GM21737 (cell line): Measurements from ENCODE around the gene SLC39A2.
"Not testable (repeated sequence)": the region's sequence is repeated elsewhere in the genome, so short reads cannot be mapped to it uniquely, and the experiment has no call there.

Source experiments
- ATAC-seq: cut with Tn5 transposase; IDR thresholded peaks from one replicate; pipeline ENCODE4 v1.9.1; 2021; ENCODE audit warnings: mild to moderate bottlenecking, moderate library complexity; ENCODE audit not compliant: unreplicated experiment

Gene SLC39A2

DNA sequence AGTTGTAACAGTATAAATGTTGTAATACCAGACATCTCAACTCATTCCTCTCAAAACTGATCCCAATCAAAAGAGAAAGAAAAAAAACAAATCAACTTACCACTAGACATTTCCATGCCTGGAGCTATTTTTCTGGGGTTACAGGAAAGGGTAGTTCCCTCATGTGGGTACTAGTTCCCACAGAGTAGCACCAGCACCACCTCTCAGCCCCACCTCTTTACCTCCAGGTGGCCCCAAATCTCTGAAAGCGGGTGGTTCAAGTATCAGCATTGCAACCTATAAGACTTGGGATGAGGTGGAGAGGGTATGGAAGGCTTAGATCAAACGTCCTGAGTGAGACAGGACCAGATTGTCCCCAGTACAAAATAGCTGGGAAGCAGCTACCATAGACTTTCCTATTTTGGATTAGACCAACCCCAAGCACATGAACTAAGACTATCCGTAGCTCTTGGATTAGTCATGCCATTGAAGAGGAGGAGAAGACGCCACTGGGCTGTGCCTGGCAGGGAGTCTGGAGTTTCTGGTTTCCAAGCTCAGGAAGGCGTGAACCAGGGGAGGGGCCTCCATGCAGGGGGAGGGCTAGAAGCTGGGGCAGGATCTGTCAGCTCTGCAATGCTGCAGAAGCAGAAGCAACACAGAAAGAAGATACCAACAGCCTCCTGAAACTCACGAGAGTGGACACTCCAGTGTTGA, at the start of gene SLC39A2:
SLC39A2 (plus strand) TSS at position 620 of the 693 bp plus-strand sequence. CDS start 154 bp downstream, outside the sequence.
- ATAC-seq = no peak

GRCh38 chr14:20954736-20955537, 44.2 kb upstream of the SLC39A2 start, which contains the start of gene RNASE2:
TSS of gene RNASE2 (plus strand) at chr14:20955487. CDS start at chr14:20955772, 285 bp downstream.
- ATAC-seq = not testable (repeated sequence)

- not testable (repeated sequence) for ATAC-seq
These were observed 43.6 kb upstream of the SLC39A2 start for GRCh38 chr14:20955538-20955873.

- no peak for ATAC-seq
These were observed 42.6 kb upstream of the SLC39A2 start for GRCh38 chr14:20956376-20956976.

GRCh38 chr14:20958946-20959345, 40.1 kb upstream of the SLC39A2 start:
- ATAC-seq = not testable (repeated sequence)

DNA sequence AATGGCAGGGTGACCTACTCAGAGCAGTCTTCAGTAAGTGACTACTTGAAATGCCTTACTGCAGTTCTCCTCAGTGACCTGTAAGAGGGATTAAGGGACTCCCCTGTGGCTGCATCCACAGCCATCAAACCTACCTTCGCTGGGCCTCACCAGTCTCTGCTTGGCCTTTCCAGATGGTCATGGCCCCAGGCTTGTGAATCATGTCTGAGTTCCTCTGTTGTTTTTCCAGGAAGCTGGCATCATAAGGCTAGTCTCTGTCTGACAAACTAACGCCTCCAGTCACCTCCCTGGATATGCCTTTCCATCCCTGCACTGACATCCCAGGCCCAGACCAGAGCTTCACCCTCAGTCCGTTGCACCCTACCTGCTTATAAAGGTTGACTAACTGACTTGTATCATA, 29.8 kb upstream of the SLC39A2 start:
- no peak for ATAC-seq

GRCh38 chr14:20970647-20970982, 28.5 kb upstream of the SLC39A2 start:
- peak; percentile 8 for ATAC-seq

GRCh38 chr14:20970983-20971704, 27.9 kb upstream of the SLC39A2 start:
- ATAC-seq = peak; percentile 88

DNA sequence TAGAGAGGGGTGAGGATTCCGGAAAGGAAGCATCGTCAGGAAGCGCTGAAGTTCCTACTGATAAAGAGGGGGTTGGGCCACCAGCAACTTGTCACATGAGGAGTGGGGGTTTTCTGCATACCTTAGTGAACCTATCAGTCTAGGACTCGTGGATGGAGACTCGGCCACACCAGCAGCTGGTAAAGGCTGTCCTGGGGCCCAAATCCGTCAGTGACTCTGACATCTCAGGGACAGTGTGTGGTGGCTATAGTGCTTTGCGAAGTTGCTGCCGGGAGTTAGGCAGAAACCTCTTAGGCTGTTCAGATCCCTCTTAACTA, 27.4 kb upstream of the SLC39A2 start:
- no peak for ATAC-seq

GRCh38 chr14:20973501-20973900, 25.6 kb upstream of the SLC39A2 start:
- no peak for ATAC-seq

GRCh38 chr14:20976291-20976690, 22.8 kb upstream of the SLC39A2 start:
- ATAC-seq = no peak

DNA sequence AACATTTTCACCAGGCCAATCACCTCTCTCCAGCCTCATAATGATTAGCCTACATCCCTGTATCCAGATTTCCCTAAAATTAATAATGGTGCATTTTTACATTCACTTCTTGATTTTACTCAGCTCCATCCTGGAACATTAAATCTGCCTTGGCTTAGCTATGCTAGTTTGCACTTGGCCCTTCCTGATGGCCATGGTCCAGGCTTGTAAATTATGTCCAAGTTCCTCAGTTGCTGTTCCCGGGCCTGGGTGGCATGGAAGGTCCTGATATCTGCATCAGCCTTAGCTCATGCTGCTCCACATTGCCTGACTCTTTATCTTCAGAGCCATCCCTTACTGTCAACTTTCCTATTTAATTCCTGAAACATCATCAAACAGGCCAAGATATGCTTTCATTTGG, 20.4 kb upstream of the SLC39A2 start:
- ATAC-seq = no peak

DNA sequence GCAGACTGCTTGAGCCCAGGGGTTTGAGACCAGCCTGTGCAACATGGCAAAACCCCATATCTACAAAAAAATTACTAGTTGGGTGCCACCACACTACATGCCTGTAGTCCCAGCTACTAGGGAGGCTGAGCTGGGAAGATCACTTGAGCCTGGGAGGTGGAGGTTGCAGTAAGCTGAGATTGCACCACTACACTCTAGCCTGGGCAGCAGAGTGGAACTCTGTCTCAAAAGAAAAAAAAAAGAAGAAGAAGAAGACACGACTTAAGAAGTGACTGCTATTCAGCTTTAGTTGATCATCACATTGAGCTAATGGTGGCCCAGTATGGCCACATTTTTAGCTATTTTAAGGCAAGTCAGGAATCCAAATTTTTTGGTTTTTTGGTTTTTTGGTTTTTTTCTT, 18.2 kb upstream of the SLC39A2 start:
- no peak for ATAC-seq

GRCh38 chr14:20982646-20983369, 16.3 kb upstream of the SLC39A2 start:
- no peak for ATAC-seq

DNA sequence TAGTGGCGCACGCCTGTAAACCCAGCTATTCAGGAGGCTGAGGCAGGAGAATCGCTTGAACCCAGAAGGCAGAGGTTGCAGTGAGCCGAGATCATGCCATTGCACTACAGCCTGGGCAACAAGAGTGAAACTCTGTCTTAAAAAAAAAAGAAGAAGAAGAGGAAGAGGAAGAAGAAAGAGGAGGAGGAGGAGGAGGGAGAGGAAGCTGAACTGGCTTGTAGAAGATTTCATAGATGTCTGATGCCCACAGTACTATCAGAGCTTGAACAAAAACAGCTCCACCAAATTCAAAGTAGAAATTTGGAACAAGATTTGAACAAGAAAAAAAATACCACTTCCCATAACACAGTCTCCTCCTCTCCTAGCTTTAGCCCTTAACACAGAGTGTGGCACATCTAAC, 13.4 kb upstream of the SLC39A2 start:
- ATAC-seq = not testable (repeated sequence)

GRCh38 chr14:20986811-20987210, 12.3 kb upstream of the SLC39A2 start:
- no peak for ATAC-seq

- ATAC-seq = no peak
These were observed 10.2 kb upstream of the SLC39A2 start for GRCh38 chr14:20988717-20989470.

GRCh38 chr14:20989471-20989786, 9.7 kb upstream of the SLC39A2 start:
- no peak for ATAC-seq

GRCh38 chr14:20989787-20990600, 9.1 kb upstream of the SLC39A2 start, which contains the start of gene METTL17:
TSS of gene METTL17 (plus strand) at chr14:20989980. CDS start at chr14:20990003, 23 bp downstream.
- ATAC-seq = peak; percentile 93
